K562 (cell line): ENCODE results near the gene VHLL. TPM values are rescaled to one million over a fixed set of nuclear protein-coding genes. Genes with fewer than 3 reads are reported as not detected.

Source experiments
- ATF7 ChIP-seq: fragments of 450-650 bp; IDR thresholded peaks from 2 replicates; pipeline ENCODE4 v1.7.1; 2014; ENCODE audit warnings: mild to moderate bottlenecking, moderate library complexity
- BCL6 ChIP-seq: fragments of 250-450 bp; sonication (Bioruptor Pico); IDR thresholded peaks from 2 replicates; pipeline ENCODE4 v1.4.0; 2020
- C11orf30 ChIP-seq: fragments of 450-650 bp; IDR thresholded peaks from 2 replicates; pipeline ENCODE4 v1.6.1; 2016; ENCODE audit warnings: low read depth, mild to moderate bottlenecking
- DMBX1 ChIP-seq: fragments of 250-450 bp; sonication (Bioruptor Pico); IDR thresholded peaks from 2 replicates; pipeline ENCODE4 v1.8.0; 2022; ENCODE audit warnings: inconsistent platforms, mild to moderate bottlenecking, moderate library complexity, borderline replicate concordance
- GABPA ChIP-seq: fragments of 200-800 bp; sonication (Bioruptor generic); conservative IDR thresholded peaks from 2 replicates; pipeline ENCODE4 v1.6.1; 2016; ENCODE audit warnings: low read depth, missing genetic modification characterization, missing compliant biosample characterization
- GABPB1 ChIP-seq: sonication (generic); formaldehyde crosslinking; IDR thresholded peaks from 2 replicates; pipeline ENCODE4 v1.8.0; 2022; ENCODE audit warnings: mild to moderate bottlenecking, missing genetic modification reagents
- GTF2E2 ChIP-seq: fragments of 200-800 bp; sonication (Bioruptor generic); IDR thresholded peaks from 2 replicates; pipeline ENCODE4 v1.6.1; 2016; ENCODE audit warnings: missing genetic modification characterization, missing compliant biosample characterization
- HNRNPH1 ChIP-seq: fragments of 200-400 bp; formaldehyde crosslinking; optimal IDR thresholded peaks from 2 replicates; pipeline ENCODE3; 2017; ENCODE audit warnings: low read depth, mild to moderate bottlenecking, low read length, moderate library complexity
- MAFK ChIP-seq: IDR thresholded peaks from 2 replicates; pipeline ENCODE4 v1.6.1; 2011; ENCODE audit warnings: low read length, improper control_type of control experiment
- MBD2 ChIP-seq: sonication (generic); IDR thresholded peaks from 2 replicates; pipeline ENCODE4 v1.6.1; 2016; ENCODE audit warnings: low read depth, borderline replicate concordance
- MIER1 ChIP-seq: fragments of 450-650 bp; IDR thresholded peaks from 2 replicates; pipeline ENCODE4 v1.6.1; 2016; ENCODE audit warnings: antibody characterized with exemption, mild to moderate bottlenecking, low read depth
- NR2F6 ChIP-seq: fragments of 450-650 bp; formaldehyde crosslinking; IDR thresholded peaks from 2 replicates; pipeline ENCODE4 v1.4.0; 2020; ENCODE audit warnings: mild to moderate bottlenecking
- POLR2G ChIP-seq: fragments of 200-400 bp; formaldehyde crosslinking; IDR thresholded peaks from 2 replicates; pipeline ENCODE4 v1.6.1; 2017; ENCODE audit warnings: low read depth, mild to moderate bottlenecking, antibody characterized with exemption, low read length, moderate library complexity
- RAD51 ChIP-seq: fragments of 450-650 bp; IDR thresholded peaks from 2 replicates; pipeline ENCODE4 v1.7.1; 2016; ENCODE audit warnings: low read depth, mild to moderate bottlenecking, borderline replicate concordance
- SNIP1 ChIP-seq: fragments of 450-650 bp; IDR thresholded peaks from 2 replicates; pipeline ENCODE4 v1.7.1; 2017; ENCODE audit warnings: low read depth, mild to moderate bottlenecking
- SP2 ChIP-seq: IDR thresholded peaks from 2 replicates; pipeline ENCODE4 v1.6.1; 2011; ENCODE audit warnings: mild to moderate bottlenecking, low read depth, low read length, moderate library complexity; ENCODE audit not compliant: poor library complexity, severe bottlenecking; ENCODE audit errors: extremely low read depth
- TAF9B ChIP-seq: fragments of 450-650 bp; IDR thresholded peaks from 2 replicates; pipeline ENCODE4 v1.6.1; 2018; ENCODE audit warnings: mild to moderate bottlenecking; ENCODE audit not compliant: partially characterized antibody
- TCF7 ChIP-seq: sonication (generic); IDR thresholded peaks from 2 replicates; pipeline ENCODE4 v1.6.1; 2016; ENCODE audit warnings: antibody characterized with exemption, borderline replicate concordance
- ZNF23 ChIP-seq: fragments of 250-450 bp; sonication (Bioruptor Pico); IDR thresholded peaks from 2 replicates; pipeline ENCODE4 v1.4.0; 2020; ENCODE audit warnings: mild to moderate bottlenecking
- ZNF232 ChIP-seq: sonication (generic); formaldehyde crosslinking; IDR thresholded peaks from 2 replicates; pipeline ENCODE4 v1.8.0; 2022; ENCODE audit warnings: mild to moderate bottlenecking, missing genetic modification reagents
- ZNF274 ChIP-seq: IDR thresholded peaks from 2 replicates; pipeline ENCODE4 v1.6.1; 2011; ENCODE audit warnings: low read depth, mild to moderate bottlenecking, low read length, moderate library complexity, borderline replicate concordance
- ZNF316 ChIP-seq: fragments of 450-650 bp; IDR thresholded peaks from 2 replicates; pipeline ENCODE4 v1.6.1; 2016
- ZNF395 ChIP-seq: fragments of 200-800 bp; sonication (Bioruptor generic); IDR thresholded peaks from 2 replicates; pipeline ENCODE4 v1.6.1; 2017; ENCODE audit warnings: missing genetic modification characterization, missing compliant biosample characterization
- ZNF717 ChIP-seq: fragments of 250-450 bp; sonication (Bioruptor Pico); IDR thresholded peaks from 2 replicates; pipeline ENCODE4 v1.5.0; 2021
- polyA plus RNA-seq, 8 experiments: library from polyadenylated mRNA; depleted of rRNA in 4 of 8; stranded (reverse) in 5 of 8; unstranded in 3 of 8; fragments of >200 nt; fragmentation: Nextera tagmentation in 2 of 8; fragmentation: Illumina TruSeq in 1 of 8; extraction: Ambion mirVana in 2 of 8; extraction: Trizol in 1 of 8; gene quantifications; 2 replicates each; pipeline versions ENCODE4 v1.2.1 to v1.2.3, GENCODE V29; 2011 to 2014; ENCODE audit warnings: inconsistent platforms in 1 of 8, missing spikeins in 1 of 8
- total RNA-seq, 7 experiments: library from RNA; depleted of rRNA in 6 of 7; stranded (reverse); fragments of >200 nt in 6 of 7; fragmentation: Illumina TruSeq in 2 of 7; extraction: Trizol in 2 of 7; gene quantifications; 2 replicates each; pipeline versions ENCODE4 v1.2.1 to v1.2.3, GENCODE V29; 2011 to 2021; ENCODE audit warnings: low replicate concordance in 1 of 7
- TF ChIP-seq, protein P1 (sequence below): sonication (generic); formaldehyde crosslinking; IDR thresholded peaks from 2 replicates; pipeline ENCODE4 v1.8.0; 2022; ENCODE audit warnings: missing genetic modification reagents, mild to moderate bottlenecking, borderline replicate concordance

The VHLL gene
- total and polyA plus RNA-seq, 9 of the 15 experiments (the other 6 are each of a cell fraction or from before 2014, with no cell fraction given): not detected

- TF ChIP-seq POLR2G: peak; percentile 72
- TF ChIP-seq MAFK: no peak
- TF ChIP-seq, protein P1, sequence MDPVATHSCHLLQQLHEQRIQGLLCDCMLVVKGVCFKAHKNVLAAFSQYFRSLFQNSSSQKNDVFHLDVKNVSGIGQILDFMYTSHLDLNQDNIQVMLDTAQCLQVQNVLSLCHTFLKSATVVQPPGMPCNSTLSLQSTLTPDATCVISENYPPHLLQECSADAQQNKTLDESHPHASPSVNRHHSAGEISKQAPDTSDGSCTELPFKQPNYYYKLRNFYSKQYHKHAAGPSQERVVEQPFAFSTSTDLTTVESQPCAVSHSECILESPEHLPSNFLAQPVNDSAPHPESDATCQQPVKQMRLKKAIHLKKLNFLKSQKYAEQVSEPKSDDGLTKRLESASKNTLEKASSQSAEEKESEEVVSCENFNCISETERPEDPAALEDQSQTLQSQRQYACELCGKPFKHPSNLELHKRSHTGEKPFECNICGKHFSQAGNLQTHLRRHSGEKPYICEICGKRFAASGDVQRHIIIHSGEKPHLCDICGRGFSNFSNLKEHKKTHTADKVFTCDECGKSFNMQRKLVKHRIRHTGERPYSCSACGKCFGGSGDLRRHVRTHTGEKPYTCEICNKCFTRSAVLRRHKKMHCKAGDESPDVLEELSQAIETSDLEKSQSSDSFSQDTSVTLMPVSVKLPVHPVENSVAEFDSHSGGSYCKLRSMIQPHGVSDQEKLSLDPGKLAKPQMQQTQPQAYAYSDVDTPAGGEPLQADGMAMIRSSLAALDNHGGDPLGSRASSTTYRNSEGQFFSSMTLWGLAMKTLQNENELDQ: no peak
- peak; percentile 98 for TF ChIP-seq RAD51
- TF ChIP-seq HNRNPH1: no peak
- TF ChIP-seq NR2F6 (CRISPR knock-in tag): no peak
- peak; percentile 45; the same call in 1 of the 2 replicates for TF ChIP-seq ZNF395 (CRISPR knock-in tag)
- no peak for TF ChIP-seq ZNF274
- peak; percentile 39; the same call in 1 of the 2 replicates for TF ChIP-seq GABPB1 (CRISPR knock-in tag)
- TF ChIP-seq ZNF717 (CRISPR knock-in tag): no peak
- TF ChIP-seq GTF2E2 (tag): no peak
- TF ChIP-seq GABPA: 0 out of 2 replicates have a peak, but pooled peaks have one; percentile 16
- no peak for TF ChIP-seq BCL6 (CRISPR knock-in tag)
- TF ChIP-seq TAF9B: peak; percentile 53
- TF ChIP-seq TCF7: no peak
- TF ChIP-seq ATF7: no peak
- TF ChIP-seq SP2: no peak
- no peak for TF ChIP-seq ZNF232
- no peak for TF ChIP-seq MIER1
- TF ChIP-seq MBD2: no peak
- no peak for TF ChIP-seq ZNF23
- 0 out of 2 replicates have a peak, but pooled peaks have one; percentile 42 for TF ChIP-seq DMBX1 (CRISPR knock-in tag)
- peak; percentile 52 for TF ChIP-seq ZNF316
- peak; percentile 88 for TF ChIP-seq C11orf30
- TF ChIP-seq SNIP1: no peak
These were observed 3.6 kb downstream of the VHLL start, which contains the start of gene GLMP (continued) for GRCh38 chr1:156295391-156295947.
